ENCODE data around the gene KIRREL1.

- TF ChIP-seq CTCF (conservative IDR thresholded peaks at IDR 0.05 in 1 of 2, IDR thresholded peaks at IDR 0.05 in 1 of 2; ENCODE audit: low read depth in 1 of 2, low read length in 2 of 2) (no peak), EZH2 (IDR thresholded peaks at IDR 0.05; ENCODE audit: low read length, missing control alignments) (no peak)
Observed at GRCh38 chr1:158011714-158012113, 18.3 kb downstream of the KIRREL1 start.

All from fibroblast of lung (primary cell).